ENCODE results near the gene SLC26A9.

SLC26A9 gene, protein sequence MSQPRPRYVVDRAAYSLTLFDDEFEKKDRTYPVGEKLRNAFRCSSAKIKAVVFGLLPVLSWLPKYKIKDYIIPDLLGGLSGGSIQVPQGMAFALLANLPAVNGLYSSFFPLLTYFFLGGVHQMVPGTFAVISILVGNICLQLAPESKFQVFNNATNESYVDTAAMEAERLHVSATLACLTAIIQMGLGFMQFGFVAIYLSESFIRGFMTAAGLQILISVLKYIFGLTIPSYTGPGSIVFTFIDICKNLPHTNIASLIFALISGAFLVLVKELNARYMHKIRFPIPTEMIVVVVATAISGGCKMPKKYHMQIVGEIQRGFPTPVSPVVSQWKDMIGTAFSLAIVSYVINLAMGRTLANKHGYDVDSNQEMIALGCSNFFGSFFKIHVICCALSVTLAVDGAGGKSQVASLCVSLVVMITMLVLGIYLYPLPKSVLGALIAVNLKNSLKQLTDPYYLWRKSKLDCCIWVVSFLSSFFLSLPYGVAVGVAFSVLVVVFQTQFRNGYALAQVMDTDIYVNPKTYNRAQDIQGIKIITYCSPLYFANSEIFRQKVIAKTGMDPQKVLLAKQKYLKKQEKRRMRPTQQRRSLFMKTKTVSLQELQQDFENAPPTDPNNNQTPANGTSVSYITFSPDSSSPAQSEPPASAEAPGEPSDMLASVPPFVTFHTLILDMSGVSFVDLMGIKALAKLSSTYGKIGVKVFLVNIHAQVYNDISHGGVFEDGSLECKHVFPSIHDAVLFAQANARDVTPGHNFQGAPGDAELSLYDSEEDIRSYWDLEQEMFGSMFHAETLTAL

GRCh38 chr1:205943245-205943644 lies at the start of gene SLC26A9:
Gene SLC26A9, minus strand, starts transcription at chr1:205943456. Its CDS starts 7,636 bp downstream, at chr1:205935820.
- no peak for DNase-seq

DNA sequence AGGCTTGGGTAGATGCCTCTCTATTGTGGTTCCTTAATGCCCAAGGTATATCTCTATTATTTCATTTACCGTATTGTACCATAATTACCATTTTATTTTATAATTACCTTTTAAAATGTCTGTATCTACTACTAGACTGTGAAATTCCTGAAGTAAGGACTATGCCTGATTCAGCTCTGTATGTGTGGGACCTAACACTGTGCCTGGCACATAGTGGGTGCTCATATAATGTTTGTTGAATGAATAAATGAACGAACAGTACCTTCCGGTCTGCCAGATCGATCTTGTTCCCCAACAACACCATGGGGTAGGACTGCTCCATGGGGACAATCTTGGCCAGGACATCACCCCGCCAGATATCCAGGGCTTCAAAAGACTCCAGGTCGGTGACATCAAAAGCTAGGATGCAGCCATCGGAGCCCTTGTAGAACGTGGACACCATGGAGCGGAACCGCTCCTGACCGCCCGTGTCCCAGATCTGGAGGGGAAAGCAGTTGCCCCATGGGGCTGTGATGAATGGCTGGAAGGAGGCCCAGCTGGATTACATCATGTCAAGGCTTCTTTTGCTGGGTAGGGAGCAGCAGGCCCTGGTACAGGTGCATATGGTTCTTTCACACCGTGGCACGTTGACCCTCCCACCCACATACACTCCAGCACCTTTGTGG lies 49.1 kb upstream of the SLC26A9 start:
- DNase-seq, result no peak

GRCh38 chr1:205991237-205991636 lies 48.0 kb upstream of the SLC26A9 start:
- DNase-seq, result no peak

DNA sequence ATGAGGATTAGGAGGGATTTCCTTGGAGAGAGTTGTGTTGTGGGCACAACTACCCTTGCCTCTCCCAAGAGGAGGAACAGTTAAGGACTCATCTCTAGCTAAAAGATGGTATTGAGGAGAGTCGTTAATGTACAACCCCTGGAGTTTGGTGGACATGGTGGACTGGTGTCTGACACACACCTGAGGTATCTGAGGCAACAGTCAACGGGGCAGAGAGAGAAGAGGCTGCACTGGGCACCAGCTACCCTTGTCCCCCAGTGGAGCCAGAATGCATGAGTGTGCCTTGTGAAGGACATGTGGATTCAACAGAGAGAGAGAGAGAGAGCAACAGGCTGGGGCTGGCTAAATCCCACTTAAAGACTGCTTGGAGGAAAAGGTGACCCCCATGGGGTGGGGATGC lies 47.0 kb upstream of the SLC26A9 start:
- no peak for DNase-seq

GRCh38 chr1:205989786-205990185 lies 46.5 kb upstream of the SLC26A9 start:
- DNase-seq, result no peak

GRCh38 chr1:205988585-205988995 lies 45.3 kb upstream of the SLC26A9 start:
- DNase-seq, result no peak

- no peak for DNase-seq
These were observed 43.6 kb upstream of the SLC26A9 start for GRCh38 chr1:205986861-205987260.

- no peak for DNase-seq
These were observed 43.0 kb upstream of the SLC26A9 start for GRCh38 chr1:205986292-205986691.

GRCh38 chr1:205985330-205986005 lies 42.2 kb upstream of the SLC26A9 start:
- no peak for DNase-seq

GRCh38 chr1:205983925-205984725 lies 40.9 kb upstream of the SLC26A9 start:
- DNase-seq, result peak; percentile 51

DNA sequence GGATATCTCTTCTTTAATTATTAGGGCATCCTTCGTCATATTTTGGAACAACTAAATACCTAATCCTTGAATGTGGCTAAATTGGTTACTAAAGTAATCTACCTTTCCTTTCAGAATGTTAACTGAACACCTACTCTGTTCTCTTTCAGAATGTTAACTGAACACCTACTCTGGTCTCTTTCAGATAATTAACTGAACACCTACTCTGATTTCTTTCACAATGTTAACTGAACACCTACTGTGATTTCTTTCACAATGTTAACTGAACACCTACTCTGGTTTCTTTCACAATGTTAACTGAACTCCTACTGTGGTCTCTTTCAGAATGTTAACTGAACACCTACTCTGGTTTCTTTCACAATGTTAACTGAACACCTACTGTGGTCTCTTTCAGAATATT lies 38.0 kb upstream of the SLC26A9 start:
- no peak for DNase-seq

- no peak for DNase-seq
These were observed 37.1 kb upstream of the SLC26A9 start for GRCh38 chr1:205980237-205980870.

DNA sequence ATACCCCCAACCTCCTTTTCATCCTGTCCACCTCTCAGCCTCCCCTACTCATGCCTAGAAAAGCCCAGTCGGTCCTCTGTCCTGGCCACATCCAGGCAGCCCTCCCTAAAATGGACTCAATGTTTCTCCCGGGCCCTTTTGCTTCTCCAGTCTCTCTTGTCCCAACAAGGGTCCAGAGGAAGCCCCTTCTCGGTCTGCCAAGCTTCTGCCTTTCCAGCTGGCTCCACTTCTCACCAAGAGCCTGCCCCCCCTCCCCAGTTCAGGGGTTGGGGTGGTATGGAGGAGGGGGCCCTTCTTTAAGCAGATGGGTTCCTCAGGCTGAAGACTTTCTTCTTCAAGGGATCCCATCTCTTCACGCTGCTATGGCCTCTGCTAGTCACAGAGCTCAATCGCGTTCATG lies 36.0 kb upstream of the SLC26A9 start:
- DNase-seq, result no peak

DNA sequence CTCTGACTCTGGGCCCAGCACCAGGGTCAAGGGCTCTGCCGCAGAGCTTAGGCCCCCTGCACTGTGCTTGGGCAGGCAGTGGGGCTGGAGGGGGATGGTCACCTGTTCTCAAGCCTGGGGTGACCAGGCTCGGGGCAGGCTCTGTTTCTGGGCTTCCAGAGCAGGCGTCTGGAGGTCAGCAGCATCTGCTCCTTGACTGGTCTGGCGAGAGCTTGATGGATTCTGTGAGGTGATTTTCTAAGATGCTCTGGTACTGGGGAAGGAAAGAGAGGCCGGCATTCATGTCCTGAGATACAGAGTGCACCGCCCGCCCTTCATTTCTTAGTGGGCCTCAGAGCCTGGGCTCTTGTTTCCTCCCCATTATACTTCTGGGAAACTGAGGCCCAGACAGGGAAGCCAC lies 35.4 kb upstream of the SLC26A9 start:
- no peak for DNase-seq

- DNase-seq, result peak; percentile 85
These were observed 34.3 kb upstream of the SLC26A9 start for GRCh38 chr1:205977402-205978014.

DNA sequence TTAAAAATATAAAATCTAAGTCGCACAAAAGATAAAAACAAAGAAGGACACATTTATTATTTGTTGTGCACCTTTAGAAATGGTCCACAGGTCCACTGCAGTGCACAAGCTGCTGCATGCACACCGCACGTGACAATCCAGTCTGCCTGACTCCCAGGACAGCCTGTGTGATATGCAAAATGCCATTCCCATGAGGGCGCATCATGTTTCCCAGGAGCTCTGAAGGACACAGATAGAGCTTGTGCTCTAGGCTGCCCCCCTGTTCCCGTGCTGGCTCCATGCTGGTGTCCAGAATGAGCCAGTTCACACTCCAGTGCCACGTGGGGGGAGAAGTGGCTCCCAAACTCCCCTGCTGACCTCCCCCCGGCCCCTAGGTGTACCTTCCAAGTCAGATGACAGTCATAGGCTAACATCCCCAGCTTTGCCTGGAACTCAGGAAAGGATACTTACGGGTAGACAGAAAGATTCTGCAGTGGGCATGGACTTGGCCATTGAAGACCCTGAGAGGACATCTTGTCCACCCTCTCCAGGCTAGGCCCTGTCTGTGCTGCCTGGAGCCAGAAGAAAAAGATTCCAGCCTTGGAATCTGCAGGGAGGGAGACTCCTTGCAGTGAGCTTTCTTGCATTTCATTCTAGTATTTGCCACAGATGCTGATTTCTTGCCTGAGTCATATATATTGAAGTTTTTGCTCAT lies 33.6 kb upstream of the SLC26A9 start:
- DNase-seq, result no peak

GRCh38 chr1:205976036-205976435 lies 32.8 kb upstream of the SLC26A9 start:
- no peak for DNase-seq

- no peak for DNase-seq
These were observed 32.2 kb upstream of the SLC26A9 start for GRCh38 chr1:205975387-205975998.

GRCh38 chr1:205974712-205975111 lies 31.5 kb upstream of the SLC26A9 start:
- no peak for DNase-seq

Data from stimulated activated CD4-positive, alpha-beta T cell treated with anti-CD3 and anti-CD28 coated beads, Interleukin-15, amount 100 ng/mL, for 24 hours (primary cell).